Right cardiac atrium (tissue), 5 donors: ENCODE data around the gene MMP8. TPM values are rescaled to one million over a fixed set of nuclear protein-coding genes. Genes with fewer than 3 reads are reported as not detected.

Experiments
- ATAC-seq, 2 donors: fragments of 200-7000 bp; cut with Tn5 transposase; one replicate each; pipeline versions ENCODE4 v1.8.0 to v1.9.1; 2020; ENCODE audit warnings: moderate library complexity in 2 of 2, mild to moderate bottlenecking in 1 of 2
- DNase-seq, 3 donors: peaks; one replicate each; pipeline ENCODE4 v3.0.0-alpha.2; 2020
- H3K27ac ChIP-seq: one replicate; pipeline ENCODE4 v1.5.1; 2013; ENCODE audit warnings: mild to moderate bottlenecking, low read length, control low read depth, moderate library complexity
- H3K27me3 ChIP-seq: one replicate; pipeline ENCODE4 v1.6.1; 2013; ENCODE audit not compliant: control insufficient read depth, insufficient read depth
- H3K4me1 ChIP-seq: one replicate; pipeline ENCODE4 v1.6.1; 2013; ENCODE audit warnings: low read length; ENCODE audit not compliant: control insufficient read depth, insufficient read depth
- H3K4me3 ChIP-seq: one replicate; pipeline ENCODE4 v1.5.1; 2013; ENCODE audit warnings: low read length, control low read depth
- H3K9me3 ChIP-seq: one replicate; pipeline ENCODE4 v1.6.1; 2013; ENCODE audit warnings: low read length; ENCODE audit not compliant: control insufficient read depth
- WGBS: extraction: QIAGEN DNeasy Blood & Tissue Kit; methylation state at CpG from one replicate; pipeline ENCODE4 v1.1.7; 2013; 5-methylcytosine and 5-hydroxymethylcytosine counted together
- intact Hi-C, 4 donors: fragments of 100-400 bp; cut with DNase I; formaldehyde crosslinking; loops; one replicate each; pipeline versions ENCODE4 v1.11.0 to v1.14.0; 2022 to 2023
- polyA plus RNA-seq: library from polyadenylated mRNA; stranded (reverse); fragments of 200-250 nt; gene quantifications from one replicate; pipeline ENCODE4 v1.2.3, GENCODE V29; 2013
- total RNA-seq, 4 donors: library from RNA; stranded (reverse); fragmentation: NEBNext Ultra II Directional; extraction: Animal tissue kit (Norgen Biotek cat#: 25700); gene quantifications; one replicate each; pipeline ENCODE4 v1.2.1, GENCODE V29; 2021
- donor health status: healthy with polysubstance abuse.
- donor health status: DM: no; HTN: yes; CAD: no.
- donor health status: DM: no; HTN: no; CAD: no.
- donor health status: DM: no; HTN: yes; CAD: no; lungs with severe emphysema.
- donor health status: DM: yes; HTN: yes; CAD: no.

MMP8 gene
- total and polyA plus RNA-seq, 5 donors, result 0.02 to 0.06 TPM; not detected in 3

DNA sequence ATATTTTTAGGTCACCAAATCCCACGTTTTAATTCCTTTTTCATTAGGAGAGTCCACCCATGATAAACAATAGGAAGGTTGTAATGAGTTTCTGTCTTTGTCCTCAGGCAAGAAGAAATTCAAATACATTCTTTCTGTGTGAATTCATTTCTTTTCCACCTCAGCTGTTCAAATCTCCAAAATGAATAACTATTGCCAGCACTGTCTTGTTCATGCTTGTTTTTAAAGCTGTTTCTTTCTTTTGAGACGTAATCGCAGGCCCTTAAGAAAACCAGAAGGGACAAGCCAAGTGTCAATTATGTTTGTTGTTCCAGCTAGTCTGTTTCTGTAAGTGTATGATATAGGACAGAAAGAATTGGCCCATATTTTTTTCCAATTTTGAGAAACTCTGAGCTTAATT is 39.4 kb downstream of the MMP8 start:
- Histone ChIP-seq H3K4me3 (no peak overlapping the region), H3K27ac (no peak overlapping the region), H3K27me3 (no peaks in the 10 kb centered on the region), H3K4me1 (no peaks in the 10 kb centered on the region), H3K9me3 (no peaks in the 10 kb centered on the region)
- intact Hi-C loops, result no loop called here
- 70% methylated on average over 3 of the region's 3 CpGs for WGBS
- DNase-seq (no peak), ATAC-seq (no peak)

DNA sequence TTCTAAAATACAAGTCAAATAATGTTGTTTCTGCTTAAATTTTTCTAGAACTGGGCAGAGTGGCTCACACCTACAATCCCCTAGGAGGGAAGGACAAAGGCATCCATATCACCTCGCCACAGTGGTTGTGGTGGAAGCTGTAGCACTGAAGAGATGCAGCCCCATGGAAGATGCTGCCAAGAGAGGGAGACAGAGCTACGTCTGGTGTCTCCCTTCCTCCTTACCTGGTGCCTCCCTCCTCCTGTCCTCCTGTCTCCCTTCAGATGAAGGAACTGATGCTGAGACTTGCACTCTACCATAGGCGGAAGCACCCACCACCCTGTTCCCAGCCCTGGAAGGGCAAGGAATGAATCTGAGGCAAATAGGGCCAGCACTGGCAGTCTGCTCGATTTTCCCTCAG is 41.5 kb downstream of the MMP8 start:
- intact Hi-C loops, result no loop called here
- ATAC-seq (no peak), DNase-seq (no peak)
- Histone ChIP-seq H3K27me3 (no peaks in the 10 kb centered on the region), H3K27ac (no peak overlapping the region), H3K4me3 (no peak overlapping the region), H3K4me1 (no peaks in the 10 kb centered on the region), H3K9me3 (no peaks in the 10 kb centered on the region)
- 61% methylated on average over 4 of the region's 4 CpGs for WGBS

DNA sequence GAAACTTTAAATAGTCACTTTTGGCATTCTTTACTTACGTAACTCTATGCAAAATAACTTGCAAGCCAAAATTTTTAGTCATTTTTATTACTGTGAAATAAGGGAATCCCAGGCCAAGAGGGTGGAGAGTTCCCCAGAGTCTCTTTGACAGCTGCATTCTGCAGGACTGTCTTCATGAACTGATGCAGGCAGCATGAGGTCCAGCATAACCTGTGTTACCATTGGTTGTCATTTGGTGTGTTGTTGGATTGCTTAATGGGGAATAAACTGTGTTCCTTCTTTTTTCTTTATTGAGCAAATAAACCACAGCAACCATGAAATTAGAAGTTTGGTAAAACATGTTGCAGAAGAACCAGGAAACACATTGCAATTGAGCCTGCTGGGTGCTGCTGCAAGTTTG is 43.8 kb downstream of the MMP8 start:
- H3K4me3 ChIP-seq, result no peak overlapping the region
- no peaks in the 10 kb centered on the region for H3K4me1 ChIP-seq
- ATAC-seq (peak; percentile 46 to 60), DNase-seq (peak in 2 of 3 donors; percentile 21 to 49)
- 44% methylated on average over 1 of the region's 1 CpG for WGBS
- H3K27ac ChIP-seq, result no peak overlapping the region
- no peaks in the 10 kb centered on the region for H3K27me3 ChIP-seq
- intact Hi-C loops, result no loop called here
- no peaks in the 10 kb centered on the region for H3K9me3 ChIP-seq

DNA sequence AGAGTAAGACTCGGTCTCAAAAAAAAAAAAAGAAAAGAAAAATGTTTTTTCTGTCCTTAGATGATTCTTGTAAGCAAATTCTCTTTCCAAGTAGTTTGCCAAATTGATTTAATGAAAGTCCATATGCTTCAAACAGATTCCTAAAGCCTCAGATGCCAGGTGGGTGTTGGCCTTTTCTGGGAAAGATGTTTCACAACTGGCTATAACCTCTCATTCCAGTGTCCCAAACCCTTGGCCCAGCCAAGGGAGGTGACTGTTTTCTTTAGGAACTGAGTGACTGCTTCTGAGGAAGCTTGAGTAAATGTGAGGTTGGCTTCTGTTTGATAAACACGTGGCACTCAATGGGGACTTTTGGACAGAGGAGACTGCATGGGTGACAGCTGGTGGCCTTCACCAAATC is 46.7 kb downstream of the MMP8 start:
- H3K27me3 ChIP-seq, result no peaks in the 10 kb centered on the region
- H3K4me3 ChIP-seq, result no peak overlapping the region
- intact Hi-C loops, result no loop called here
- H3K27ac ChIP-seq, result no peak overlapping the region
- H3K9me3 ChIP-seq, result no peaks in the 10 kb centered on the region
- WGBS, result 78% methylated on average over 2 of the region's 2 CpGs
- no peaks in the 10 kb centered on the region for H3K4me1 ChIP-seq
- ATAC-seq (no peak), DNase-seq (no peak)

DNA sequence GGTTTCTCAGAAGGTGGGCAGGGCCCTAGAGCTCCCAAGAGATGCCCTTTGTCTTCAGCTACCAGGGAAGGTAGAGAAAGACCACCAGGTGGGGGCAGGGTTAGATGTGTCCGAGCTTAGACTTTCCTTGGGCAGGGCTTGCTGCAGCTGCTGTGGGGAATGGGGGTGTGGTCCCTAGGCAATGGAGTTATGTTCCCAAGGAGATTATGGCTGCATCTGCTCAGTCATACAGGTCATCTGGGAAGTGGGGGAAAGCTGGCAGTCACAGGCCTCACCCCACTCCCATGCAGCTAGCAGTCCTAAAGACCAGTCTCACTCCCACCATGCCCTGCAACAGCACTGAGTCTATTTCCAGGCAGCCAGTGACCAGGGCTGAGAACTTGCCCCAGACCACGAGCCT is 48.7 kb downstream of the MMP8 start:
- no peak overlapping the region for H3K27ac ChIP-seq
- no peaks in the 10 kb centered on the region for H3K27me3 ChIP-seq
- H3K4me3 ChIP-seq, result no peak overlapping the region
- no peaks in the 10 kb centered on the region for H3K4me1 ChIP-seq
- DNase-seq (no peak), ATAC-seq (no peak)
- H3K9me3 ChIP-seq, result no peaks in the 10 kb centered on the region
- intact Hi-C loops, result no loop called here
- WGBS, result 79% methylated on average over 2 of the region's 2 CpGs

DNA sequence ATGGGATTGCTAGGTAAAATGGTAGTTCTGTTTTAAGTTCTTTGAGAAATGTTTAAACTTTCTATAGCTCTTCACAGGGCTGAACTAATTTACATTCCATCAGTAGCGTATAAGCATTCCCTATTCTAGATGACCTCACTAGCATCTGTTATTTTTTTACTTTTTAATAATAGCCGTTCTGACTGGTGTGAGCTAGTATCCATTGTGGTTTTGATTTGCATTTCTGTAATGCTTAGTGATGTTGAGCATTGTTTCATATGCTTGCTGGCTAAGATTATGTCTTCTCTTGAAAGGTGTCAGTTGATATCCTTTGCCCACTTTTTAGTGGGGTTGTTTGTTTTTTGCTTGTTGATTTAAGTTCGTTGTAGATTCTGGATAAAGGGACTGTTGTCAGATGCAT is 55.1 kb downstream of the MMP8 start:
- Histone ChIP-seq H3K4me1 (no peaks in the 10 kb centered on the region), H3K9me3 (no peaks in the 10 kb centered on the region), H3K27me3 (no peaks in the 10 kb centered on the region), H3K4me3 (no peak overlapping the region), H3K27ac (no peak overlapping the region)
- ATAC-seq, result no peak
- no peak for DNase-seq
- intact Hi-C loops, result loop anchor here in 1 of 4 donors (5.0 to 10.0 kb wide), 2 partner anchors 377 to 805 kb away; no protein-coding TSS in a partner anchor
- WGBS, result 61% methylated on average over 3 of the region's 3 CpGs

DNA sequence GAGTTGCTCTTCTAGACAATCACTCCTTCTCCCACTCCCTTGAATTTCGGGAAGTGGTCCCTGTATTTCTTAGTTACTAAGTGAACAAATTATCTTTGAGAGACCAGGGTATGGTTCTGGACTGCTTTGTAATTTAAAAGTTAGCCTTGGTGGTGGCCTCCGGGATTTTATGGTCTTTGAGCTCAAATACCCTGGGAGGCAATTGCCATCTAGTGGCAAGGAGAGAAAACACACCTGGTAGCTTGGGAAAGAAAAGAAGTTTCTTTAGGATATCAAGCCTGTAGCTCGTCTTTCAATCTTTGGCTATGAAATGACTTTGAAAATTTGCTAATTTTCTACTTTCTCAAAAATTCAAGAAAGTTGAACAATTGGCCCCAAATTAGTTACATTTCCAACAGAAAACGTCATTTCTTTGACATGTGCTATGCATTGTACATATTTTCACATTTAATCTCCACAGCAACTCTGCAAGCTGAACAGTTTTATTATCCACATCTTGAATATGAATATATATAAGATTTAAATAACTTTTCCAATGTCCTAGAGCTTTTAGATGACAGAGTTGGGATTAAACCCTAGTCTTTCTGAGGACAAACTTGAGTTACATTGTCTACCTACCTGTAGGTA is 58.3 kb downstream of the MMP8 start:
- no peaks in the 10 kb centered on the region for H3K9me3 ChIP-seq
- H3K27me3 ChIP-seq, result no peaks in the 10 kb centered on the region
- 1% methylated on average over 4 of the region's 4 CpGs for WGBS
- DNase-seq (no peak), ATAC-seq (peak; percentile 45 to 57)
- no peaks in the 10 kb centered on the region for H3K4me1 ChIP-seq
- intact Hi-C loops, result loop anchor here in 1 of 4 donors (5.0 to 10.0 kb wide), 2 partner anchors 374 to 802 kb away; no protein-coding TSS in a partner anchor
- no peak overlapping the region for H3K27ac ChIP-seq
- no peak overlapping the region for H3K4me3 ChIP-seq

DNA sequence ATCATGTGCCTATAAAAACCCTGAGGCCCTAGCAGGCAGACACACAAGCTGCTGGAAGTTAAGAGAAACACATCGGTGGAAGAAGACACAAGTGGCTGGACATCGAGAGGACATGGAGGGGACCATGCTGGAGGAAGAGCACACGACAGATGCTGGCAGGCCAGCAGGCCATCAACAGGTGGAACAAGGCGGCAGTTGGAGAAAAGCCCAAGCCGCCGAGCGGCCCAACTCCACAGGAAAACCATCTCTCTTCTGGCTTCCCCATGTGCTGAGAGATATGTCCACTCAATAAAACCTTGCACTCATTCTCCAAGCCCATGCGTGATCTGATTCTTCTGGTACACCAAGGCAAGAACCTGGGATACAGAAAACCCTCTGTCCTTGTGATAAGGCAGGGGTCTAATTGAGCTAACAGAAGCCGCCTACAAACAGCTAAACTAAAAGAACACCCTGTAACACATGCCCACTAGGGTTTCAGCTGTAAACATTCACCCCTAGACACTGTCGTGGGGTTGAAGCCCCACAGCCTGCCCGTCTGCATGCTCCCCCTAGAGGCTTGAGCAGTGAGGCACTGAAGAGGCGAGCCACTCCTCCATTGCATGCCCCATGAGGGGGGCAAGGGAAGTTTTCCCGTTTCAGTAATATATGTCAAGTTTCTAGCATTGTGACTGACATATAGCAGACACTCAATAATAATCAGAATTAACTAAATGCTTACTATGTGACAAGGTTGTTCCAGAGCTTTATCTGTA is 60.6 kb downstream of the MMP8 start:
- no peak overlapping the region for H3K4me3 ChIP-seq
- DNase-seq (no peak), ATAC-seq (no peak)
- intact Hi-C loops, result loop anchor here in 1 of 4 donors (10.0 kb wide), 1 partner anchor 799 kb away; no protein-coding TSS in a partner anchor
- H3K9me3 ChIP-seq, result no peaks in the 10 kb centered on the region
- H3K27ac ChIP-seq, result no peak overlapping the region
- 78% methylated on average over 13 of the region's 13 CpGs for WGBS
- no peaks in the 10 kb centered on the region for H3K27me3 ChIP-seq
- no peaks in the 10 kb centered on the region for H3K4me1 ChIP-seq

DNA sequence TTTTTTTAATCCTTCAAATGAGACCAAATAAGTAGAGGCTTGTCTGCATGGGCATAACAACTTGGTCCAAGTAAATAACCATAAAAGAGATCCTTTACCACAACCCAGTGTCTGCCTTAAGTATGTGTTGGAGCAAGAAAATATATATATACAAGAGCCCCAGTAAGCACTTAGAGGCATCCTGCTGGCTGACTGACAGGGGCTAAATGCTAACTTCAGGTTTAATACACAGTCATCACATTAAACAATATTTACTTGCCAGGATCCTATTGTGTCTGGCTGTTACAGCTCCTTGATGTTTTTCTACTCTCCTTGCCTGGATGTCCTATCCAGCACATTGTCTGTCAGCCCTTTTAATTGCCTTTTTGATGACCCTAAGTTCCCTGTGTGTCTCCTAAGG is 62.1 kb downstream of the MMP8 start:
- Histone ChIP-seq H3K9me3 (no peaks in the 10 kb centered on the region), H3K4me3 (no peak overlapping the region), H3K4me1 (no peaks in the 10 kb centered on the region), H3K27ac (no peak overlapping the region), H3K27me3 (no peaks in the 10 kb centered on the region)
- ATAC-seq, result no peak
- intact Hi-C loops, result loop anchor here in 1 of 4 donors (10.0 kb wide), 1 partner anchor 798 kb away; no protein-coding TSS in a partner anchor
- no peak for DNase-seq
